HG03103 (cell line): ENCODE data around the gene CLDN6.

Source experiments
- ATAC-seq: cut with Tn5 transposase; IDR thresholded peaks from one replicate; pipeline ENCODE4 v1.9.1; 2021; ENCODE audit warnings: low read depth; ENCODE audit not compliant: unreplicated experiment

CLDN6 gene

DNA sequence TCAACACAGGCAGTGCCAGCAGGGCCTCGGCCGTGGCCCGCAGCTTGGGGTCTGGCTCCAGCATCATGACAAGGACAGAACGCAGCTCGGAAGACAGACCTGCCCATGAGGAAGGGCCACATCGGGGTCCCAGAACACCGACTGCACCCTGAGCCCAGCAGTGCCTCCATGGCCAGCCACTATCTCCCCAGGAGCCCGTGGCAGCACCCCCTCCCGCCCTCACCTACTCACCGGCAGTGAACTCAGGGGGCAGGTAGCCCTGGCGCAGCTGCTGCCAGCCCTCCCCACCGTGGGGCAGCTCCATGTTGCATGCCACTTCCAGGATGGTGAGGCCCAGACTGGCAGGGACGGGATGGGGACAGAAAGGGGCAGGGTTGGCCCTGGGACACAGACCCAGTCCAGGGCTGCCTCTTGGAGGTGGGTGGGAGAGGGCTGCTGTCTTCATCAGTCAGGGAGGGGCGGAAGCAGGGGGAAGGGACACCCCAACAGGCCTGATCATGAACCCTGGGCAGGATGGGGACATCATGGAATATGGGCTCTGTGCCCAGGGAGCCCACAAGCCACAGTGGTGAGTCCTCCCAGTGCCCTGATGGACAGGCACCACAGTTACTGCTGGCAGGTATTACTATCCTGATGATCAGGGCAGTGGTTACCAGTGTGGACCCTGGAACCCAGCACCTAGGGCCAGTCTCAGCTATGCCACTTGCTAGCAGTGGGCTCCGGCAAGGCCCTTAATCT, 43.5 kb downstream of the CLDN6 start:
- no peak for ATAC-seq

DNA sequence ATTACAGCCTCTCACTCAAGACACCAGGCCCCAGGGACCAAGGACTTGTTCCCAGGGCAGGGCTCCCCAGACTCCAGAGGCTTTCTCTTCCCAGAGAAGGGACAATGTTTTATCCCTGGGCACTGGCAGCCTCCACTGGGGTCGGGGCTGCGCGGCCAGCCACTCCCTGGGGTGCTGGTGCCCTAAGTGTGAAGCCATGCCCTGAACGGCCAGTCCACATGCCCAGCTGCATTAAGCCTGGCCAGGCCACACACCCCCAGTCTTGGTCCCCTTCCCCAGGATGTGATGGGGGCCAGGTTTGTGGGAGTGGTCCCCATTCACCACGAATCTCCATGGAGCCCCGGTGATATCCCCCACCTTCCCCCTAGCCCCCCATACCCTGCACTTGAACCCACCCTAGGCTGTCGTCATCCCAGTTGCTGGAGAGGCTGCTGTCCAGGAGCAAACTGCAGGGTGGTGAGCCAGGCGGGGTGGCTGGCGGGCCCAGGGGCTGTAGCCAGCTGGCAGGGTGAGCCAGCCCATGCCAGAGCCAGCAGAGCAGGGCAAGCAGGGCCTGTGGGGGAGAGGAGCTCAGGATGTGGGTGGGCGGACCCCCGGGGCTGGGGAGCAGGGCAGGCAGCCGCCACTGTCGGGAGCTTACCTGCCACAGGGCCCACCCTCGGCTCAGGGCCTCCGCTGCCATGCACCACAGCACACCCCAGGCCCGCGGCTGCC, 44.2 kb downstream of the CLDN6 start:
- no peak for ATAC-seq

DNA sequence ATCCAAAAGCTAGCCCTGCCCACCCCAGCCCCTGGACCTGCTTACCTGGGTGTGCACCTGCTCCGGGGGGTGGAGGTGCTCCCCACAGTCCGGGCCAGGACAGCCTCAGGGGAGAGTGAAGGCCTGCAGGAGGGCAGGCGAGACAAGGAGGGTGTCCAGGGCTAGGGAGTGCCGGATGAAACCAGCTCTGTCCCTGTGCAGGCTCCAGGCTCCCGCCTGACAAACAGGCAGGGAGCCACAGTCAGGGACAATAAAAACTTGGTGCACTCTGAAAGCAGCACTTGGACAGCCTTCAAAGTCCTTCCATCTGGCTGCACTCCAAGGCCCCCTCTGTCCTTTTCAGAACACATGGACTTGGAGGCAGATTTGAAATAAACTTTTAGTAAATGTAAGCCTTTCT, 44.9 kb downstream of the CLDN6 start:
- ATAC-seq = no peak

DNA sequence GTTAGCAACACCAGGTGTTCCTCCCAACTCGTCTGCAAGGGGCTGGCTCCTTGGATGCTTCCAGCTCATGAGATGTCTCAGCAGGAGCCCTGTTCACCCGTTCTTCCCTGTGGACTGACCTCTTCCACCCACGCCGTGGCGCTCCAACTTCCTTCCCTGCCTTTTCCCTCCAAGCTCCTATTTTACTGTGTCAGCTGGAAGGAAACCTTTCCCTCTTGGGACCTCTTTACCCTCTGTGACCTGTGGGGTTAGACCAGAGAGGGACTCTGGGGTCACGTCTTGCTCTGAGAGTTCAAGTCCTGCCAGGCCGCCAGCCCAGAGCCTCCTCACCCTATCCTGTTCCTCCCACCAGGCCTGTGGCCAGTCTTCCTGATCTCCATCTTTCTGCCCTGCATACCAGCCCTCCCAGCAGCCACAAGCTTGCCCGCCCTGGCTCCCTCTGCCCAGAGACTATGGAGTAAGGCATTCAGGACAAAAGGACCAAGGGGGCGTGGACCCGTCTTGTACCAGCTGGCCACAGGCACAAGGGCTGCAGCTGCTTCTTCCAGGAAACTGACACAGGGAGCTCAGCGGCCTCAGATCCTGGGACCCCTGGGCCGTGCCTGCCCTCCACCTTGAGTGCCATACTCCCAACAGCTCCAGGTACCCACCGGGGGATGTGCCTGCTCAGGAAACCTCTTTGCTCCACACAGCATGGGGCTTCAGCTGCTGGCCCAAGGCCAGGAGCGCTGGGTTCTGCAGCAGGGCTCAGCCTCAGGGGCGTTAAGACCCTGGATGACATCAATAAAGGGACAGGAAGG, 45.8 kb downstream of the CLDN6 start:
- ATAC-seq = no peak

DNA sequence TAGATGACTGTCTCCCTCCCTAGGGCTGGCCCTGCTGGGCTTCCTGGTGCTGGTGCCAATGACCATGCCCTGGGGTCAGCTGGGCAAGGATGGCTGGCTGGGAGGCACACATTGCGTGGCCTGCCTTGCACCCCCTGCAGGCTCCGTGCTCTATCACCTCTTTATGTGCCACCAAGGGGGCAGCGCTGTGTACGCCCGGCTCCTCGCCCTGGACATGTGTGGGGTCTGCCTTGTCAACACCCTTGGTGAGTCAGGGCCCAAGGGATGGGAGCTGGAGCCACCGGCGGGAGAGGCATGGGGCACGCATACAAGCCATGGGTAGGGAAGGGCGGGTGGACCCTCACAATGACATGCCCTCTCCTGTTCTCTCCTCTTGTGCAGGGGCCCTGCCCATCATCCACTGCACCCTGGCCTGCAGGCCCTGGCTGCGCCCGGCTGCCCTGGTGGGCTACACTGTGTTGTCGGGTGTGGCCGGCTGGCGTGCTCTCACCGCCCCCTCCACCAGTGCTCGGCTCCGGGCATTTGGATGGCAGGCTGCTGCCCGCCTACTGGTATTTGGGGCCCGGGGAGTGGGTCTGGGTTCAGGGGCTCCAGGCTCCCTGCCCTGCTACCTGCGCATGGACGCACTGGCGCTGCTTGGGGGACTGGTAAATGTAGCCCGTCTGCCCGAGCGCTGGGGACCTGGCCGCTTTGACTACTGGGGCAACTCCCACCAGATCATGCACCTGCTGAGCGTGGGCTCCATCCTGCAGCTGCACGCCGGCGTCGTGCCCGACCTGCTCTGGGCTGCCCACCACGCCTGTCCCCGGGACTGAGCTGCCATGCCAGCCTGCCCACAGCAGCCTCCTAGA, 46.6 kb downstream of the CLDN6 start:
- ATAC-seq = no peak

DNA sequence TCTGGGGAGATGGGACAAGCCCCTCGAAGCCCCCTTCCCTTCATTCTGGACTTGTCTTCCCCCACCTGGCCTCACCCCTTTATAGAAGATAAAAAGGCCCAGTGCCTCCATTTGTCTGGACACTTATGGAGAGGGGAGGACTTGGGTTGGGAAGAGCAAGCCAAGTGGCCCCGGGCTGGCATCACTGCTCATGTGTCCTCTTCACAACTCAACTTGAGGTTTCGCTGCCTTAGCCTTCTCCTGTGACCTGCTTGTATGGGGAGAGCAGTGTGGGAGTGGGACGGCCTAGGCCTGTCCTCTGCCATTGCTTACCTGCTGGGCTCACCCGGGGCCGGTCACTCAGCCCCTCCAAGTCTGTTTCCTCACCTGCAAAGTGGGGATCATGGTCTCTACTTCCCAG, 47.4 kb downstream of the CLDN6 start:
- no peak for ATAC-seq

DNA sequence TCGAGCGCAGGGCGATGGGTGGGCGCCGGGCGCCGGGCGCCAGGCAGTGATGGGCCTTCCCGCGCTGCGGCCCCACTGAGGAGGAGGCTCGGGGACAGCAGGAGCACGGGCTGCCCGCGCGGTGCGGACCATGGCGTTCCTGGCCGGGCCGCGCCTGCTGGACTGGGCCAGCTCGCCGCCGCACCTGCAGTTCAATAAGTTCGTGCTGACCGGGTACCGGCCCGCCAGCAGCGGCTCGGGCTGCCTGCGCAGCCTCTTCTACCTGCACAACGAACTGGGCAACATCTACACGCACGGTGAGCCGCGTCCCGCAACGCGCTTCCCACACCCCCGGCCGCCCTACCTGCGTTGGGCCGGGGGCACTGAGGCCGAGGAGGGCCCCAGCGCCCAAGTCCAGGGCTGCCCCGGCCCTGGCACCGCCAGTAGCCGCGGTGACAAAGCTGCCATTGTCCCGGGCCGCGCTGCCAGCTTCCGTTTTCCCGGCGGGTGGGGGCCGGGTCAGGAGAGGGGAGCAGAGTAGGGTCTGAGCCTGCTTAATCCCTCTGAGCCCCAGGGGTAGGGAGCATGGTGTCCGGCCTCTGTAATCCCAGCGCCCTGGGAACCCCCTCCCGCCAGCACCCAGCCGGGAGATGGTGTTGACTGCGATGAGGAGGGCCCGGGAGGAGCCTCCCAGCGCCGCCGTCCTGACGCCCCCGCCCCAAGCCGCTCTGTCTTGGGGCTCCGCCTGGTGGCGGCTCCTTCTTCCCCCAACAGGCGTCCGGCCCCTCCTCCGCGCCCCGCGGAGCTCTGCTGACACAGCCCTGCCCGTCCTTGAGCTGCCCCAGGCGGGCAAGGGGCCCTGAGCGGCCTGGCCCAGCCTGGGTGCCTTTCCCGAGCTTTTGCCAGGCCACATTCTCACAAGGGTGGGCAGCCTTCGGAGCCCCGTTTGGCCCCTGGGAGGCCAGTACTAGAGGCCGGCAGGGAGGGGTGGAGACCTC, 48.1 kb downstream of the CLDN6 start:
- no peak for ATAC-seq

DNA sequence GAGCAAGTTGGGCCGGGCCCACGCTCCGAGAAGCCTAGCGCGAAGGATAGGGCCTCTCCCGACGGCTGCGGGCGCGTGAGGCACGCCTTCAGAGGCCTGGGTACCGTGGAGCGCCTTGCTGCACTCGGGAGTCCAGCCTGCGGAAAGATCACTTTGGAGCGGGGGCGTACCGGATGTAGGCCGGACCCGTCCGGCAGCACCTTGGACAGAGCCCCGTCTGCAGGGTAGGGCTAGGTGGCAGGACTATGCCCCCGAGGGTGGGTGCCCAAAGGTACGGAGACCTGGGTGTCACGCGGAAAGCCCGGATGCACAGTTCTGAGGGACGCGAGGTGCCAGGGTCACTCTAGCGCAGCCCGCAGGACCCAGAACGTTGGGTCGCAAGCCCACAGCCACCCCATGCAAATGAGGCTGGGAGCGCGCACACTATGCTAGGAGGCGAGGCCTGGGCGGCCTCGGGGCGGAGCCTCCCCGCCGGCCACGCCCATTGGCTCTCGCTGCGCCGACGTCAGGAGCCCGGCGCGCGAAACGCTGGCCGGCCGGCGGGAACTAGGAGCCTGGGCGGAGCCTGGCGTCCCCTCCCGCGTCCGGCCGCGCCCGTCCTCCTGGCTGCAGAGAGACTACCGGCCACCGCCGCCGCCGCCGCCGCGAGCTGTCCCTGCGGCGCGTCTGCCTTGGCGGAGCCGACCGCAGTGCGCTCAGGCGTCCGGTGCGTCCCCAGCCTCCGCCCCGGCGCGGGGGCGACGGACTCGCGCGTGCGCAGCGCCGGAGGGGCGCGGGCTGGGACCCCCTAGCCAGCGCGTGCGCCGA, 49.0 kb downstream of the CLDN6 start, which contains the start of gene PAQR4:
Gene PAQR4, plus strand, starts transcription at position 611 of the 807 bp plus-strand sequence. CDS start 327 bp downstream, outside the sequence.
- peak; percentile 51 for ATAC-seq

DNA sequence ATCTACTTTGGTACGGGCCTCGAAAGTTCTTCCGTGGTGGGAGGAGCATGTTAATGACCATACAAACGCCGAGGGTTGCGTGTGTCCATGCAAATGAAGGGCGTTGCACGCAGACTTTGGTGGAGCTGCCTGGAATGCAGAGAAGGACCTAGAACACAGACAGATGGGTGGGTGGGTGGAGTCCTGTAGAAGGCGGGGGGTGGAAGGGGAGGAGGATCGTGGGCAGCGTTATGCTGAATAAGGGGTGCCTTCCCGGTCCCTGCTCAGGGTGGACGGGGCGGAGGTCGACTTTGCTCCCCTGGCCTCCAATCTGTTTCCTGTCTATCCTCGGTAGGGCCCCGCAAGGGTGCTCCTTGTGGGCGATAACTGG, 49.6 kb downstream of the CLDN6 start:
- ATAC-seq = no peak

DNA sequence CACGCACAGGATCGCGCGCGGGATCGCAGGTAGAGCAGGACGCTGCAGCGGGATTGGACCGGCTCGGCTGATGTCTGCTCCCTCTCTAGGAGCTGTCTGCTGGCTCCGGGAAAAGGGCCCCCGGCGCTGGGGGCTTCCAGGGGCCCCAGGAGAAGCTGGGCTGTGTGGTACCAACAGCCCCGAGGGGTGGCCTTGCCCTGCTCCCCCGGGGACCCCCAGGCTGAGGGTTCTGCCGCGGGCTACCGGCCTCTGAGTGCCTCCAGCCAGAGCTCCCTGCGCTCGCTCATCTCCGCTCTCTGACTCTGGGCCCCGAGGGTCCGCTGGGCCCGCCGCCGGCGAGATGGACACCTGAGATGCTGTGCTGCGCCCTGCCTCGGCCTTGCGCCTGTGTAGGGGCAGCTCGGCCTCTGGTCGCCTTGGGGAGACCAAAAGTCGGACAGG, 50.2 kb downstream of the CLDN6 start:
- no peak for ATAC-seq

DNA sequence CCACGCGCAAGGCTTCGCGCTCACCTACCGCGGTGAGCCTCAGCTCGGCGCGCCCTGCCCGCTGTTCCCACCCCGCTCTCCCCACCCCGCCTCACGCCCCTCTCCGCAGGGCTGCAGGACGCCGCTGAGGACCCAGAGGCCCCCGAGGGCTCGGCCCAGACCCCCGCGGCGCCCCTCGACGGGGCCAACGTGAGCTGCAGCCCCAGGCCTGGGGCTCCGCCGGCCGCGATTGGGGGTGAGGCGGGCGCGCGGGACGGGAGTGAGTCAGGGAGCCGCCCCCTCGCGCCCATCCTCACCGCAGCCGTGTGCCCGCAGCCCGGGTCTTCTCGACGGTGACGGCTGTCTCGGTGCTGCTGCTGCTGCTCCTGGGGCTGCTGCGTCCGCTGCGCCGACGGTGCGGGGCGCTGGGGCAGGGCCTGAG, 50.8 kb downstream of the CLDN6 start:
- ATAC-seq = no peak

DNA sequence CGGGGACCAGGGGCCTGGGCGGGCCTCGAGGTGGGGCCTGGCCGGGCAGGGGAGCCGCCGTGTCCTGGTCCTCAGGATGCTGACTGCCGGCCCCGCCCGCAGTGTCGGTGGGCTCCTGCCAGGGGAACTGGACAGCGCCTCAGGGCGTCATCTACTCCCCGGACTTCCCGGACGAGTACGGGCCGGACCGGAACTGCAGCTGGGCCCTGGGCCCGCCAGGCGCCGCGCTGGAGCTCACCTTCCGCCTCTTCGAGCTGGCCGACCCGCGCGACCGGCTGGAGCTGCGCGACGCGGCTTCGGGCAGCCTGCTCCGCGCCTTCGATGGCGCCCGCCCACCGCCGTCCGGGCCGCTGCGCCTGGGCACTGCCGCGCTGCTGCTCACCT, 51.2 kb downstream of the CLDN6 start:
- no peak for ATAC-seq

DNA sequence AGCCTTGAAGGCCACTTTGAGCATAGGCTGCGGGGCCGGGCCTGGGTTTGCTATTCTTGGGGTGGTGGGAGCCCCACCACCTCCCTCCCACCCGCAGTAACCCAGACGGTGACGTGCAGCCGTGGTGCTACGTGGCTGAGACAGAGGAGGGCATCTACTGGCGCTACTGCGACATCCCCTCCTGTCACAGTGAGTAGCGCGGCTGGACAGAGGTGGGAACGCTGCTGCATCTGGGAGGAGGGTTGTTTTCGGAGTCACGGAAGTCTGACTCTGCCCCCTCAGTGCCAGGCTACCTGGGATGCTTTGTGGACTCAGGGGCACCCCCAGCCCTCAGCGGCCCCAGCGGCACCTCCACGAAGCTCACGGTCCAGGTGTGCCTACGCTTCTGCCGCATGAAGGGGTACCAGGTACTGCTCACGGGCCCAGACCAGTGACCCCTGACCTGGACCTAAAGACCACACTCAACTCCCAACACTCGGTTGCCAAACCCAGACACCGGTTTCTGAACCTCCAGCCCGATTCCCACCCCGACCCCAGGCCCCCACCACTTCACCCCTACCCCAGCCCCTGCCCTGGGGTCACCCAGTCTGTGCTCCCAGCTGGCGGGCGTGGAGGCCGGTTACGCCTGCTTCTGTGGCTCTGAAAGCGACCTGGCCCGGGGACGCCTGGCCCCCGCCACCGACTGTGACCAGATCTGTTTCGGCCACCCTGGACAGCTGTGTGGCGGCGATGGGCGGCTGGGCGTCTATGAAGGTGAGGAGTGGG, 51.8 kb downstream of the CLDN6 start:
- ATAC-seq = no peak
